ENCODE data around the gene SERPINE3.

The SERPINE3 gene

GRCh38 chr13:51318015-51318414 is 21.5 kb upstream of the SERPINE3 start:
- H3K4me3 ChIP-seq (replicated peaks; ENCODE audit: low read depth, low read length): no peak overlapping the region
- DNase-seq (ENCODE audit: extremely low read depth, low read depth): no peak
- TF ChIP-seq CTCF (IDR thresholded peaks at IDR 0.05; ENCODE audit: low read depth, low read length, missing control alignments): no peak

DNA sequence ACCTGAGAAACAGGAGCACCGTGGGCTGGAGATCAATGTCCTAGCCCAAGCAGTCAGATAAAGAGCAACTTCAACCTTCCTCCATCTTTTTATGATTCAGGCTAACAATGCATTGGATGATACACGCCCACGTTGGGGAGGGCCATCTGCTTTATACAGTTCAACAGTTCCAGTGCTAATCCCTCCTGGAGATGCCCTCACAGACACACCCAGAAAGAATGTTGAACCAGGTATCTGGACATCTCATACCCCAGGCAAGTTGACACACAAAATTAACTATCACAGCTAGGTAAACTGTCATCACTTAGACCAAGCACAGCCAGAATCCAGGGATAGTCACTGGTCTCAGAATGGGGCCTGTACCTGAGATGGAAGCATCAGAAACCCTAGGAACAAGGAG is 20.6 kb upstream of the SERPINE3 start:
- no peak for DNase-seq (ENCODE audit: extremely low read depth, low read depth)
- TF ChIP-seq CTCF (IDR thresholded peaks at IDR 0.05; ENCODE audit: low read depth, low read length, missing control alignments): no peak
- no peak overlapping the region for H3K4me3 ChIP-seq (replicated peaks; ENCODE audit: low read depth, low read length)

- no peak for DNase-seq (ENCODE audit: extremely low read depth, low read depth)
- TF ChIP-seq CTCF (IDR thresholded peaks at IDR 0.05; ENCODE audit: low read depth, low read length, missing control alignments): no peak
- H3K4me3 ChIP-seq (replicated peaks; ENCODE audit: low read depth, low read length): no peak overlapping the region
Measured at GRCh38 chr13:51321836-51322235, 17.7 kb upstream of the SERPINE3 start.

GRCh38 chr13:51322826-51323225 is 16.7 kb upstream of the SERPINE3 start:
- DNase-seq (ENCODE audit: extremely low read depth, low read depth): no peak

GRCh38 chr13:51323824-51324511 is 15.5 kb upstream of the SERPINE3 start:
- TF ChIP-seq CTCF (IDR thresholded peaks at IDR 0.05; ENCODE audit: low read depth, low read length, missing control alignments): no peak
- DNase-seq (ENCODE audit: extremely low read depth, low read depth): no peak
- H3K4me3 ChIP-seq (replicated peaks; ENCODE audit: low read depth, low read length): no peak overlapping the region

More at GRCh38 chr13:51322826-51323225, 16.7 kb upstream of the SERPINE3 start:
- no peak overlapping the region for H3K4me3 ChIP-seq (replicated peaks; ENCODE audit: low read depth, low read length)
- no peak for TF ChIP-seq CTCF (IDR thresholded peaks at IDR 0.05; ENCODE audit: low read depth, low read length, missing control alignments)

GRCh38 chr13:51324714-51325420 is 14.6 kb upstream of the SERPINE3 start:
- no peak for TF ChIP-seq CTCF (IDR thresholded peaks at IDR 0.05; ENCODE audit: low read depth, low read length, missing control alignments)
- no peak for DNase-seq (ENCODE audit: extremely low read depth, low read depth)

More at GRCh38 chr13:51324714-51325420, 14.6 kb upstream of the SERPINE3 start:
- no peak overlapping the region for H3K4me3 ChIP-seq (replicated peaks; ENCODE audit: low read depth, low read length)
